ENCODE measurements around the gene TTC9B.

- TF ChIP-seq PPARA (CRISPR knock-in tag; IDR thresholded peaks at IDR 0.05; ENCODE audit: borderline replicate concordance): no peak
- no peak for TF ChIP-seq PATZ1 (CRISPR knock-in tag; IDR thresholded peaks at IDR 0.05; ENCODE audit: borderline replicate concordance)
- no peak for TF ChIP-seq ZFP30 (CRISPR knock-in tag; IDR thresholded peaks at IDR 0.05)
- no peak for TF ChIP-seq ZFP3 (CRISPR knock-in tag; IDR thresholded peaks at IDR 0.05)
- no peak for TF ChIP-seq ZC3H10 (CRISPR knock-in tag; IDR thresholded peaks at IDR 0.05)
- no peak for TF ChIP-seq RARB (CRISPR knock-in tag; IDR thresholded peaks at IDR 0.05)
- no peak for TF ChIP-seq ARNTL (CRISPR knock-in tag; IDR thresholded peaks at IDR 0.05; ENCODE audit: borderline replicate concordance, low read depth)
- TF ChIP-seq CREB5 (CRISPR knock-in tag; IDR thresholded peaks at IDR 0.05; ENCODE audit: low read depth): no peak
- no peak for TF ChIP-seq ZNF565 (CRISPR knock-in tag; conservative IDR thresholded peaks at IDR 0.05; ENCODE audit: low read depth)
- TF ChIP-seq TOX (CRISPR knock-in tag; IDR thresholded peaks at IDR 0.05; ENCODE audit: borderline replicate concordance): no peak
- no peak for TF ChIP-seq GLIS3 (CRISPR knock-in tag; IDR thresholded peaks at IDR 0.05)
These were observed 33.9 kb downstream of the TTC9B start for GRCh38 chr19:40184273-40184672.
